GM18868 (cell line): ENCODE data around the gene BRMS1.
"Not testable (repeated sequence)": the region's sequence is repeated elsewhere in the genome, so short reads cannot be mapped to it uniquely, and the experiment has no call there.

Experiments used
- ATAC-seq: cut with Tn5 transposase; IDR thresholded peaks from one replicate; pipeline ENCODE4 v1.9.1; 2021; ENCODE audit warnings: mild to moderate bottlenecking, moderate library complexity; ENCODE audit not compliant: unreplicated experiment

The BRMS1 gene

GRCh38 chr11:66311965-66312548, 32.8 kb downstream of the BRMS1 start:
- peak; percentile 73 for ATAC-seq

GRCh38 chr11:66311470-66311964, 33.4 kb downstream of the BRMS1 start:
- no peak for ATAC-seq

- ATAC-seq: not testable (repeated sequence)
These were observed 34.0 kb downstream of the BRMS1 start for GRCh38 chr11:66310803-66311440.

DNA sequence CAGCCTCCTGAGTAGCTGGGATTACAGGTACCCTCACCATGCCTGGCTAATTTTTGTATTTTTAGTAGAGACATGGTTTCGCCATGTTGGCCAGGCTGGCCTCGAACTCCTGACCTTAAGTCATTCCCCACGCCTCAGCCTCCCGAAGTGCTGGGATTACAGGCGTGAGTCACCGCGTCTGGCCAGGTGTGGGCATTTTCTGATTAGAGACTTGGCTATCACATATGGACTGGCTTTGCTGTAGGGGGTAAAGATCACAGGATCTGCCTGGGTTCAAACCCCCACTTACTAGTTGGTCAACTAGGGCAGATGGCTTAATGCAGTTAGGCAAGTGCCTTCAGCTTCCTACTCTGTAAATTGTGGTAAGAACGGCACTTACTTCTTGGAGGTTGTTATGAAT, 34.6 kb downstream of the BRMS1 start:
- ATAC-seq: no peak

DNA sequence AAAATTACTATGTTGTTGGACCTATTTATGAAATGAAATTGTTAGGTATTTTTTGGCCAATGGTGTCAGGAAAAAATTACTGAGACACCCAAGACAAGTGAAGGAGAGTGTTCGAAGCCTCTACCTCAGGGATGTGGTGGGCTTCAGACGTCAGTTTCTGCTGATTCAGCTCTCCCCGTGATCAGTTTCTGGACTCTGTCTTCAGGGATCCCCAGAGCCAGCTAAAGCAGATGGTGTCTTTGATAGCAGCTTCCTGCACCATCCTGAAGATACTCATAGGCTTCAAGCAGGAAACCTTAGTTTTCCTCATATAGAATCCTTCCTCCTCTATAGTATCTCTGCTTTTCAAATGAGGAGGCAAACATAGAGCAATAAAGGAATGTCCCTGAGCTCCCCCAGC, 35.4 kb downstream of the BRMS1 start:
- ATAC-seq: no peak

DNA sequence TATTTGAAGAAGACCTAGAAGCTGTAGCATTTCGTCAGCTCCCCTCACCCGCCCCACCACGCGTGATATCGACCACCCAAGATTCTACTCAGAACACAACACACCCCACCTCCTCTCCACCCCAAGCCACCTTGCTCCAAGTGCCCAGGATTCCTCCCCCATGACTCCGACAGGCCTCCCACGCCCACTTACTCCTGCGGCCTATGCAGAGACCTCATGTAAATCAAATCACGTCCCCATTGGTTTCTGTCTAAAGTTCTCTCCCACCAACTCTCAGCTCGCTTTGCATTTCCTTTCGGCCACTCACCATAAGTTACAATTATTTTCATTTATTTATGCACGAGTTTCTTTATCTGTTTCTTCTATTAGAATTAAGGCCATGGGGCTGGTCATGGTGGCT, 42.2 kb downstream of the BRMS1 start:
- ATAC-seq: no peak

GRCh38 chr11:66299186-66299585, 45.7 kb downstream of the BRMS1 start:
- ATAC-seq: no peak

DNA sequence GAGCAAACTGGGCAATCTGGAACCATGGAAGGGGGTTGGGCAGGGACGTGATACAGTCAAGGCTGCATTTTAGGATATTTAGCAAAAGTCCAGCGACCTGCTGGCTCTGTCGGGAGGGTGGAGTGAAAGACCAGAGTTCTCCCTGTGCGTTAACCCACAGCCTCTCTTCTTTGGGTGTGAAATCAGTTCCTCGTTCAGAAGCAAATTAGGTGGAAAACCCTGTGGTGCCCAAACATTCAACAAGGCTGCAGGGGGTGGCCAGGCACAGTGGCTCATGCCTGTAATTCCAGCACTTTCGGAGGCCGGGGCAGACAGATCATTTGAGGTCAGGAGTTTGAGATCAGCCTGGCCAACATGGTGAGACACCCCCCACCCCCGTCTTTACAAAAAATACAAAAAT, 47.3 kb downstream of the BRMS1 start:
- no peak for ATAC-seq

GRCh38 chr11:66294626-66295620, 50.0 kb downstream of the BRMS1 start:
- no peak for ATAC-seq

DNA sequence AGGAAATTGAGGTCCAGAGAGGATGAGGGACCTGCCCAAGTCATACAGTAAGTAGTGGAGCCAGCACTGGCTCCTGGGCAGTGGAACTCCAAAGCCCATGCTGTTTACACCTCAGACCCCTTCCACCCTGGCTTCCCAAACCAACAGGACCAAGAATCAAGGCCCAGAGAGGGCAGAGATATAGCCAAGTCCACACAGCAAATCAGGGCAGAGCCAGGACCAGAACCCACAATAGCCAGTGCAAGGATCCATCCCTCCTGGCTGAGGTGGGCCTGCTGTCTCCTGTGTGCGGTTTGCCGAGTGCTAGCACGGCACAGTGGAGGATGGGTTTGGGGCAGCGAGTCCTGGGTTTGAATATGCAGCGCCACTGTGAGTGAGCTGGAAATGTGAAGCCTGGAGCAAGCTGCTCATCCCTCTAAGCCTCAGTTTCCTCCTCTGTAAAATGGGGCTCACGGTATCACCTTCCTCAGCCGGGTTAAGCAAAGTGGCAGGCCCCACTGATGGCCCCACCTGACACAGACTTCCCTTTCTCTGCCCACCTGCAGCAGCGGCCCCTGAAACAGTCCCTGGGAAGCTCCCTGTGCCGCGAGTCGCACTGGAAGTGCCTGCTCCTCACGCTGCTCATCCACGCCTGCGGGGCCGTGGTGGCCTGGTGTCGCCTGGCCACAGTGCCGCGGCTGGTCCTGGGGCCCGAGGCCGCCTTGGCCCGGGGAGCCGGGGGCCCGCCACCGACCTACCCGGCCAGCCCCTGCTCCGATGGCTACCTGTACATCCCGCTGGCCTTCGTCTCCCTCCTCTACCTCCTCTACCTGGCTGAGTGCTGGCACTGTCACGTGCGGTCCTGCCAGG, 50.9 kb downstream of the BRMS1 start:
- no peak for ATAC-seq

DNA sequence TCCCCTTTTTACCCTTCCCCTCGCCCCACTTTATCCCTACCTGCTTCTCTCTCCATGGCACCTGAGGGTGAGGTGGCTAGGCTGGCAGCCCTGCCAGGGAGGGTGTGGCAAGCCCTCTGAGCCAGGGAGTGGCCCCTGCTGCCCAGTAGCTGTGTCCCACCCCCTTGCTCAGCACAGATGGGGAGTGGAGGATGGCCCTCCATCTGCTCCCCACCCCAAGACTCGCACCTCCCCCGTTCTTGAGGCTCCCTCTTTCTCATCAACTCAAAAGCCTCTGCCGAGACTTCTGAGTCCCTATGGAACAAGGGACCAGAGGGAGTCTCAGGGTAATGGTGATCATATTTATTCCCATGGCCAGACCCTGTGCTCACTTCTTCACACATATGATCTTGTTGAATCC, 51.6 kb downstream of the BRMS1 start:
- no peak for ATAC-seq

GRCh38 chr11:66292543-66293332, 52.2 kb downstream of the BRMS1 start:
- ATAC-seq: no peak

DNA sequence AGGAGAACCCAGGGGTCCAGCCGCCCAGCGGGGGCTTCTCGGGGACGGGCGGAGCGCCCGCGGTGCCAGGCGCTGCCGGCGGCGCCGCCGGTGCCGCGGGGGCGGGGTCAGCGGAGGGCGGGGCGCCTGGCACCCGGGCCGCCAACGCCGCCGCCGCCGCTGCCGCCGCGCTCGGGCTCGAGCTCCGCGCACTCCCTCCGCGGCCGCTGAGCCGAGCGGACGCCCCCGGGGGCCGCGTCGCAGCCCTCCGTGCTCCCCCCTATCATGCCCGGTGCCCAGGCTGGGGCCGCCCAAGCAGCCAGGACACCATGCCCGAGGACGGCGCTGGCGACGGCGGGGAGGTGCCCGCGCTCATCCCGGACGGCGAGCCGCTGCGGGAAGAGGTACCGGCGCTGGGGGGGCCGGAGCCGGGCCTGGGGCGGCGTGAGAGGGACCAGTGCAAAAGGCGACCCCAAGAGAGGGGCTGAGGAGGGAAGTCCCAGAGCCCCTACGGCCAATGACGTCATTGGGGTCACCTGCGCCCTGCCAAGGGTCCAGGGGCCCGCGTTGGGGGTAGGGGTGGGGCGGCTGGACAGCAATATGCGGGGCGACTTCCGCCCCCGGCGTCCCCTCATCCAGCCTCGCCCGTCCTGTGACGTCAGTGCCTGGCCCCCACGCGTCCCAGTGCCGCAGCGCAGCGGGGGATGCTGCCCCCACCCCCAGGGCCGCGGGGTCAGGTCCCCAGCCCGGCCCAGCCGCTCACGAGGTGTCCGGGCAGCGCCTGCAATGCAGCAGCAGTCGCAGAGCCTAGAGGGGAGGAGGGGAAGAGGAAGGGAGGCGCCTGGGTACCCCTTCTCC, 53.0 kb downstream of the BRMS1 start, which contains the start of gene TMEM151A:
TMEM151A (plus strand) TSS at position 189 of the 837 bp plus-strand sequence; CDS start at position 309, 120 bp downstream.
- ATAC-seq: no peak

- ATAC-seq: no peak
These were observed 53.6 kb downstream of the BRMS1 start for GRCh38 chr11:66291303-66291705.

DNA sequence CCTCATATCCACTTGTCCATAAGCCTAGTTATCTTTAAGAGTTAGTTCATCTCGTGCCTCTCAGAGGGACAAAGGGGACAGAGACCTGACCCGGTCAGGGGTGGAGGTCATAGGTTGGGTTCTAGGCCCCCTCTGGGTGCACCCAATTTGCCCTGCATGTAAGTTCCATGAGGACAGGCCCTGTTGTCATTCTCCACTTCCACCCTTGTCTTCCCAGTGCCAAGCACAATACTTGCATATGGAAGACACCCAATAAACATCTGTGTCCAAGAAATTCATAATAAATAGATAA, 54.6 kb downstream of the BRMS1 start:
- no peak for ATAC-seq

DNA sequence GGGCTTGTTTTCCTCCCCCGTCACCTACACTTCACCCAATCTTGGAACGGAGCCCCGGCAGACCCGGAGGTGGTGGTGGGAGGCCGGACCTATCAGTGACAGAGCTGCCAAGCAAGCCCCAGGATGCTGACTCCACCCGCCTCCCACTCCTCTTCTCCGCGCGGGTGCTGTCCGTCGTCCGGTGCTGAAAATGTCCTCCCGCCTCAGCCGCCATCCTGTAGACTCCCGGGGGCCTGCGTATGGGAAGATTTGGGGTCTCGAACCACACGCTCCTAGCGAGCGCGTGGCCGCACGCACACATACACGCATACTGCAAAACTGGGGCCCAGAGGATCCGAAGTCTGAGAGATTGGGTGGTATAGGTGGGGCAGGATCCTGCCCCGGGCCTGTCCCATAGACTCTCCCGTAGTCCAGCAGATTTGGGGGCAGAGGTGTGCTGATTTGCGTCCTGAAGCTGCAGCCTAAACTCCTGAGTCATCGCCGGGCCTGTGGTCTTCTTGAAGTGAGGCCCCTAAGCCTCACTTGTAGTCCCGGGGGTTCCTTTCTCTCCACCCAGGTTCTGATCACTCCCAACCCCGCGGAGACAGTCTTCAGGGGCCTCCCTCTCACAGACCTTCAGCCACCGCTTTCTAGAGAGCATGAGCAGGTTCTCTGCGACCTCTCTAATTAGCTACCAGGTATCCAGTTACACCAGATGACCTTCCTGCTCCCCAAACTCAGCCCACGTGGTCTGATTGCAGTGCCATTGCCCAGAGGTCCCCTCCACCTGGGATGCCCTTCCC, 55.2 kb downstream of the BRMS1 start:
- peak; percentile 42 for ATAC-seq

- peak; percentile 89 for ATAC-seq
These were observed 56.0 kb downstream of the BRMS1 start, which contains the start of gene YIF1A for GRCh38 chr11:66288671-66289547. YIF1A (minus strand) TSS chr11:66289143; CDS start chr11:66288985, 158 bp downstream.
